NCI-H1436 (cell line): ENCODE data around the gene UROC1.

ENCODE experiments used
- DNase-seq: peaks from one replicate; lab custom pipeline; 2025; lab: John Stamatoyannopoulos, UW

Gene UROC1

DNA sequence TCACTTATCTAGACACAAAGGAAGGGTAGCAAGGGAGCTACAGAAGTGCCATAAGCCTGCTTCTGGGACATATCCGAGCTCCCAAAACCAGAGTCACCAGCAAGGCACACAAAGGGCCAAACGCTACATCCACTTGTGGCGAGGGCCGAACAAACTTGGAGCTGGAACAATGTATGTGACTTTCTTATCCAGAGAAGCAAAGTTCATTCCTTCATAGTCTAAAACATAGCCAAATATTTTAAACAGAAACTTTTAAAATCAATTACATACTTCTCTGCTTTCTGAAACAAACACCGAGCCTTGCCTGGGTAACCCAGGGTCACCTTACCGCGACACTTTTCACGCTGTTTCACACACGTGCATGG is 57.8 kb downstream of the UROC1 start:
- no peak for DNase-seq

DNA sequence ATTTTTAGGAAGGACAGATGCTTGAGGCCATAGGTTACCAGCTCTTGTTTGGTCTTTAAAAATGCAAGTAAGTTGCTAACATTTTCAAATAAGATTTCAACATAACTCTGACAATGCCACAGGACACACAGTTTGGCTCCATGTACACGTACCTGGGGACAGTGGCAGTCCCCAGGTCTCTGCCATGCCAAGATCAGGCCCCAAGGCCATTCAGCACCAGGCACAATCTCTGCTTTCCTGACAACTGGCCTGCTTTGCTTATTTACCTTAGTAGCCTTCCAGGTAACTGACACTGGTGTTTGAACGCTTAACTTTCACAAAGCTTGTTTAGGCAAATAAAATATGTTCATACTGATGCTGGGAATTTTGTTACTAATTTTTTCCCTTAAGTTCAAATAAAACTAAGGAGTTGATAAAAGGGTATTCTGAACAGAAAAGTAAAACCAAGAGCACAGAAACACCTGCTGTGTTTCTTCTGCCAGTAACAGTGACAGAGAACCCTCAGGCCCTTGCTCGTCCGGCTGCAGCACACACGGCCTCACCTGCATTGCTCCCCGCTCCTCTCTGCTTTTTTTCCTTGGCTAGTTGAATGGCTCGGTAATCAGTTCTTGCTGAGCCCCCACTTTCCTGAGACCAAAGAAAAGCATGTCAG is 58.3 kb downstream of the UROC1 start:
- DNase-seq = no peak

DNA sequence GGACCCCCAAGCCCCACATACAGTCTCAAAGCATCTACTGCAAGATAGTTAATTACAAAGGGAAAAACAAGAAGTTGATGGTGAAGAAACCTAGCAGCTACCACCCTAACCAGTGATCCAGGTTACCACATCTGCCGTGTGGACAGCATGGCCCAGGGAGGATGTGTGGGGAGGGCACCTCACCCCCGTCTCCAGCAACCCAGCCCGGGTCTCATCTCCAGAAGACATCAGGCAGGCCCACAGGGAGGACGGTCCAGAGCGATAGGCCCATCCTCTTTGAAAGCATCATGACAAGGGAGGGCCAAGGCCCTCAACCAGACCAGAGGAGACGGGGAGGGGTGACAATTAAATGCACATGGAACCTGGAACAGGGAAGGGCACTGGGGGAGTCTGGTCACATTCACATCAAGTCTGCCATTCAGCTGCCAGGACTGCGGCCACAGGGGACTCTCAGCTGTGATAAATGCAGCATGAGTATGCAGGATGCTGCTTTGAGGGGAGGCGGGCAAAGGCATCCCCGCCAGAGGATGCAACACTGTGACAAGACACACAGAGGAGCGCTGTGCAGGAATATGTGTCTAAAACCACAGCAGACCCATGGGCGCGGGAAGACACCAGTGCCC is 60.7 kb downstream of the UROC1 start:
- no peak for DNase-seq

DNA sequence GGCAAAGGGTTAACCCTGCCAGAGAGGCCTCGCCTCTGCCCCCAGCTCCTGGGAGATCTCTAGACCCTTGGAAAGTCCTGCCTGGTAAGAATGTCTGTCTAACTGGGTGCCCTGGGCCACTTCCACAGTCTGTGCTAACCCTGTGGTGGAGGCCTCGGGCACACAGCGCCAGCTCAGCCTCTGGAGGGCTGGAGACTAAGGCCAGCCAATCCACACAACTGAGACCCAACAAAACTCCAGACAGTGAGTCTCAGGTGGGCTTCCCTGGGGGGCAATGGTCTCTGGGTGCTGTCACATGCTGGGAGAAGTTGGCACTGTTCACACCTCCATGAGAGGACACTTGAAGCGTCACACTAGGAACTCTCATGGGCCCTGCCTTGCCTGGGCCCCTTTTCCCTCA is 61.4 kb downstream of the UROC1 start:
- DNase-seq = no peak

DNA sequence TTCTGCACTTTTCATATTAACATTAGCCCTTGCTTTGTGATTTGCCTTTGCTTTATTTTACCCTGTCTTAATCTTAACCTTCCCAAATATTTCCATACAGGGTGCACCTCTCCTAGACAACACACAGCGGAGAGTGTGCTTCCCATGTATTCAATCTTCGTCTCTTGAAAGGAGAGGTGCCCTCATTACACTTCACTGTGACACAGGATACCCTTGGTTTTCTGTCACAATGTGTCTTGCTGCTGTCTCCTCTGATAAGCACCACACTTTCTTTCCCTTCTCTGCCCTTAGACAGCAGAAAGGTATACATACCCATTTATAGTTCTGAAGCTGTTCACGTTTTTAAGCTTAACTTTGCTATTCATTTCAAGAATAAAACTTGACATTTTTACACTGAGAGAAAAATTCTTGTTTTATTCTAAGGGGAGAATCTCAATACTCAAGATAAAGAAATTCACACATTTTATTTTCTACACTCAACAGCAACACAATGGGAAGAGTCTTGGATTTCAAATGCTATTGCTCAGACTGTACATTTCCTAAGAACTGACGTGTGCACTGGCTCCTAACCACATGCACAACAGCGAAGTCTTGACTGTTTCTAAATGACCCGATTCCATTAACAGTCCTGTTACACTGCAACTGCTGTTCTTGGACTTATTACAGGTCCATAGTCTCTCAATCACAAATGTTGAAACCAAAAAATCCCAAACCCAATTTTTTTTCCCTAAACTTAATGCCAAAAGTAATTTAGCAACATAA is 63.0 kb downstream of the UROC1 start:
- no peak for DNase-seq

- no peak for DNase-seq
Observed at GRCh38 chr3:126454025-126454424, 63.5 kb downstream of the UROC1 start.

GRCh38 chr3:126452213-126452612 is 65.4 kb downstream of the UROC1 start:
- no peak for DNase-seq

DNA sequence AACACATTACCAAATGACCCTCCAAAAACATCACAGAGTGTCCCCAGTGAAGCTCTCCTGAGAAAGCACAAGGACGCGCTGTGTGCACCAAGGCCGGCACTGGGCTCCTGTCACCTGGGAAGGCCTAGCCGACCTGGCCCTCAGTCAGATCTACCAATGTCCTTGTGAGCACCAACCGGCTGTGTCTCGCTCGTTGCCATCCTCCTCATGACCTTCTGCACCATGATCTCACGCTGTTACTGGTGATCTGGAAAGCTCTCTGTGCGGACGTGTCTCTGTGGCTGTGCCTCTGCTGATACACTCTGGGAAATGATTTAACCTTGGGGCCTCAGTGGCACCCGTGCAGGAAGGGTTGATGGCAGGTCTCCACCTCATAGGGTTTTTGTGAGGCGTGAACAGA is 66.1 kb downstream of the UROC1 start:
- no peak for DNase-seq

DNA sequence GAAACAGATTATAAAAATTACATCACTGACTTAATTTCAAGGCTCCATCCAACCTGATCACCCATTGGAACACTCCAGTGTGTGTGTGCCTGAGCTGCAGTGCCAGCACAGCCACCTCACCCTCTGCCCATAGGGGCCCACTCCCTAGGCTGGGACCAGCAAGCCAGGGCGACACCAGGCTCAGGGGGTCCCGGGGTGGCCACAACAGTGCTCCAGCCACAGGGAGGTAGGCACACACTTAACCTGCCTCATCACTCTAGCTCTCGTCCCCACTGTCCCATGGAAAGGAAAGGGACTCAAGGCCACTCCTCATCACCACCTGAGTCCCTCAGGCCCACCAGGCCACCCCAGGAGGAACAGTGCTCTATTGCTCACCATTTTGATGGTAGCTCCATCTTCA is 66.8 kb downstream of the UROC1 start:
- no peak for DNase-seq

DNA sequence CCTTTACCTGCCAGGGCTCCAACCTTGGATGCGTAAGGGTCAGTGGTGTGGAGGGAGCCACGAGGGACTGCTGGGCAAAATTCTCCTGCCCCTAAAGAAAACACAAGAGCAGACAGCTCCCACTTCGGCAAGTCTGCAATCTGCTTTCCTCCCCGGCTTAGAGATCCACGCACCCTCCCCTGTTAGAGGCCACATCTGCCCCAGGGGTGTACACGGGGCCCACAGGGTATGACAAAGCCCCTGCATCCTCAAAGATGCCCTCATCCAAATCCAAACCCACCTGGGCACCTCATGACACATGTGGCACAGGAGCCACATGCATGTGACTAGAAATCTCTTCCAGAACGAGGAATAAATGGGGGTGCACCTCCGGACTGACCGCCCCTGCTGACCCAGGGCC is 67.4 kb downstream of the UROC1 start:
- DNase-seq = no peak

DNA sequence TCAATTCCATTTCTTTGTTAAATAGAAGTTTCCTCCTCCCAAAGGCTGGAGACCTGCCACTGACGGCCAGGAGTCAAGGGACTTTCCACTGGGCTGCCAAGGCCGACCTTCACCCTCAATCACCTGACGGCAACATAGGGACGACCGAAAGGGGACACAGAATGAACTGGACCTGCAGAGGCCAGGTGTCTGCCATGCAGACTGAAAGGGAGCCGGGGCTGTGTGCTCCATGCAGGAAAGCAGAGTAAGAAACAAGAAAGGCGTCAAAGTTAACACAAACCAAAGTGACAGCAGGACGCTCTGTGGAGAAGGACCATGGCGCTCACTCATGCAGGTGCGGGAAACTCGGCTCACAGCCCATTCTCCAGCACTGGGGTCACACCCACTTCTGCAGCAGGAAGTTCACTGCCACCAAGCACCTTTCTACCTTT is 67.9 kb downstream of the UROC1 start:
- no peak for DNase-seq

GRCh38 chr3:126448893-126449180 is 68.7 kb downstream of the UROC1 start:
- no peak for DNase-seq

DNA sequence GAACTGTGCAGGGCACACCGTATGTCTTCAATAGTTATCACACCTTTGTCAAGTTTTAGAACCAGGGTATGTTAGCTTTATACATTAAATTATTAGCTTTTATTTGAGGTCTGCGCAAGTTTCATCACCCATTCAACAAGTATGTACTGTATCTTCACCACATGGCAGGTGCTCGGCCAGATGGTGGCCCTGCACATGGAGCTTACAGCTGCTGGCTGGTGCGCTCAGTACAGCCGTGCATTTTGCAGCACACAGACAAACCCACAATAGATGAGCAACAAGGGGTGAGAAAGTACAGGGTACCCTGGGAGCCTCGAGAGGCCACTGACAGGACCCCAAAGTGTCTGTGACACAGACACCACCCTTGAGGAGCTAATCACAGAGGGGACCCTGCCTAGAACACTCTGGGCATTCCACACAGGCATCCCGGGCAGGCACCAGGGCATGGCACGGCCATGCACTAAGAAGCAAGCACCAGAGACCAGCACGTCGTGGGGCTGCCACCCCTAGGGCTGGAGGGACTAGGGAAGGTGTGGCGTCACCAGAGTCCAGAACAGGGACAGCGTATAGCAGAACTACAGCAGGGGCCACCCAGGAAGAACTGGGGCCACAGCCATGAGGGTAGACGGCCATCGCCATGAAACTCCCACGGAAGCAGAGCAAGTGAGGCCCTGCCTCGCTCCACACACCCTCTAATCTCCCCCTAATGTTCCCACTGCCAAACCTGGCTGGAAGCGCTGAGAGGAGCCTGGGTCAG is 69.3 kb downstream of the UROC1 start:
- DNase-seq = no peak

- DNase-seq = no peak
Observed at GRCh38 chr3:126447456-126448106, 70.0 kb downstream of the UROC1 start.

GRCh38 chr3:126446791-126447190 is 70.8 kb downstream of the UROC1 start:
- peak; percentile 3 for DNase-seq

- no peak for DNase-seq
Observed at GRCh38 chr3:126446301-126446700, 71.3 kb downstream of the UROC1 start.

DNA sequence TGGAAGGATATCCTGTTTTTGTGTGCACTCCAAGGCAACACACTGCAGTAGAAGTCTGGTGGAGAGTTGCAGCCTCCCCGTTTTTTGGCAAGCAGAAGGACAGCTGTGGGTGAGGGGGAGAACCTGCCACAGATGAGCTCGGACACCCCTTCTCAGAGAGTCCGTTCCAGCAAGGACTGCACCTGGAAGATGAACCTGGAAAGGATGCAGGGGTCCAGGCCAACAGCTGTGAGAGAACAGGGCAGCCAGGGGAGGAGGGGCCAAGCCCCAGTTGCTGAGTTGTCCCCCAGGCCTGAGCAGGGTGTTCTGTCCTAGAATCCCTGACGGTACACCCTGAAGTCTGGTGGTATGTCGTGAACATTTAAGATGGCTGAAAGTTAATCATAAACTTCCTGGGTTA is 72.1 kb downstream of the UROC1 start:
- DNase-seq = no peak

GRCh38 chr3:126442856-126443242 is 74.7 kb downstream of the UROC1 start:
- no peak for DNase-seq

- DNase-seq = no peak
Observed at GRCh38 chr3:126442094-126442855, 75.3 kb downstream of the UROC1 start.

GRCh38 chr3:126441256-126441880 is 76.2 kb downstream of the UROC1 start:
- DNase-seq = no peak

DNA sequence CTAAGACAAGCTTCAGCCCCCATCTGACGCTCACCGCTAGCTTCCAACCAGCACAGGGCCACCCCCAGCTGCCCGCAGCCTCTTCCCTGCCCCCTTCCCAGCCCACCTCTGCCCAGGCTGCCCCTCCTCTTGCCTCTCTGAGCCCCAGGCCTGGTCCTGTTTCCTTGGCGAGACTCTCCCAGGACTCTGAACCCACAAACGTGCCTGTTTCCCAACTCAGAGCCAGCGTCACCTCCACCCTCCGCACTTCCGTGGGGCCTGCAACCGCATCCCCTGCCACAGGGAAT is 76.9 kb downstream of the UROC1 start:
- no peak for DNase-seq
